Measurements from ENCODE around the gene MORC1. TPM values are rescaled to one million over a fixed set of nuclear protein-coding genes. Genes with fewer than 3 reads are reported as not detected.

Gene MORC1
- not detected for total RNA-seq
- polyA plus RNA-seq (2013, experiment 1 of 2), result not detected
- polyA plus RNA-seq (2013, experiment 2 of 2), result not detected
- 0 to 0.29 (median 0) reads per million in 172 experiments for total RNA-seq

GRCh38 chr3:109117939-109118338 lies at the start of gene MORC1:
MORC1 (minus strand) TSS chr3:109118134; CDS start chr3:109118059, 75 bp downstream.
- Histone ChIP-seq H3K27ac (ENCODE audit: low read depth in 1 of 2, low read length in 2 of 2) (no peak within 1 kb of the TSS), H3K27me3 (ENCODE audit: control insufficient read depth in 1 of 2, insufficient read depth in 2 of 2, low read length in 2 of 2) (no peaks in the 10 kb centered on the region), H3K4me1 (ENCODE audit: insufficient read depth, low read length) (no peaks in the 10 kb centered on the region), H3K4me3 (ENCODE audit: low read length) (no peak within 1 kb of the TSS), H3K9me3 (ENCODE audit: control insufficient read depth in 1 of 2, insufficient read depth in 1 of 2, low read length in 2 of 2) (peaks cover 0 to 7% of the 10 kb centered on the region in 2 experiments), H3K36me3 (ENCODE audit: insufficient read depth, low read length) (no peaks in the 10 kb centered on the region)
- Mint-ChIP-seq H3K36me3 (ENCODE audit: low read depth) (no peaks in the 10 kb centered on the region), H3K4me1 (ENCODE audit: low read depth) (no peaks in the 10 kb centered on the region), H3K4me3 (no peak within 1 kb of the TSS), H3K27me3 (peaks cover 5% of the 10 kb centered on the region), H3K9me3 (peaks cover 9% of the 10 kb centered on the region), H3K27ac (no peak within 1 kb of the TSS)
- peak in 2 of 14 experiments; percentile 10 to 32 for DNase-seq
- ChIA-PET POLR2A (no interaction called here), CTCF (no interaction called here)
- no peak for ATAC-seq (ENCODE audit: poor library complexity)
- TF ChIP-seq, protein P1, sequence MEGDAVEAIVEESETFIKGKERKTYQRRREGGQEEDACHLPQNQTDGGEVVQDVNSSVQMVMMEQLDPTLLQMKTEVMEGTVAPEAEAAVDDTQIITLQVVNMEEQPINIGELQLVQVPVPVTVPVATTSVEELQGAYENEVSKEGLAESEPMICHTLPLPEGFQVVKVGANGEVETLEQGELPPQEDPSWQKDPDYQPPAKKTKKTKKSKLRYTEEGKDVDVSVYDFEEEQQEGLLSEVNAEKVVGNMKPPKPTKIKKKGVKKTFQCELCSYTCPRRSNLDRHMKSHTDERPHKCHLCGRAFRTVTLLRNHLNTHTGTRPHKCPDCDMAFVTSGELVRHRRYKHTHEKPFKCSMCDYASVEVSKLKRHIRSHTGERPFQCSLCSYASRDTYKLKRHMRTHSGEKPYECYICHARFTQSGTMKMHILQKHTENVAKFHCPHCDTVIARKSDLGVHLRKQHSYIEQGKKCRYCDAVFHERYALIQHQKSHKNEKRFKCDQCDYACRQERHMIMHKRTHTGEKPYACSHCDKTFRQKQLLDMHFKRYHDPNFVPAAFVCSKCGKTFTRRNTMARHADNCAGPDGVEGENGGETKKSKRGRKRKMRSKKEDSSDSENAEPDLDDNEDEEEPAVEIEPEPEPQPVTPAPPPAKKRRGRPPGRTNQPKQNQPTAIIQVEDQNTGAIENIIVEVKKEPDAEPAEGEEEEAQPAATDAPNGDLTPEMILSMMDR (IDR thresholded peaks at IDR 0.05), result no peak
- intact Hi-C loops (cut with DNase I, micrococcal nuclease), result no loop called here

GRCh38 chr3:109165905-109166304 lies 48.0 kb upstream of the MORC1 start:
- H3K36me3 Mint-ChIP-seq (ENCODE audit: low read depth), result no peaks in the 10 kb centered on the region
- no peaks in the 10 kb centered on the region for H3K9me3 Mint-ChIP-seq
- no peaks in the 10 kb centered on the region for H3K4me1 Mint-ChIP-seq (ENCODE audit: low read depth)
- TF ChIP-seq, protein P1 (IDR thresholded peaks at IDR 0.05), result no peak
- ChIA-PET POLR2A (no interaction called here), CTCF (no interaction called here)
- H3K27me3 ChIP-seq (ENCODE audit: control insufficient read depth in 1 of 2, insufficient read depth in 2 of 2, low read length in 2 of 2), result no peaks in the 10 kb centered on the region
- H3K36me3 ChIP-seq (ENCODE audit: insufficient read depth, low read length), result no peaks in the 10 kb centered on the region
- no peak overlapping the region for H3K27ac Mint-ChIP-seq
- DNase-seq, result no peak
- no peak overlapping the region for H3K27ac ChIP-seq (ENCODE audit: low read depth in 1 of 2, low read length in 2 of 2)
- no peak overlapping the region for H3K4me3 Mint-ChIP-seq
- H3K4me3 ChIP-seq (ENCODE audit: low read length), result no peak overlapping the region
- peaks cover 0 to 7% of the 10 kb centered on the region in 2 experiments for H3K9me3 ChIP-seq (ENCODE audit: control insufficient read depth in 1 of 2, insufficient read depth in 1 of 2, low read length in 2 of 2)
- no peak for ATAC-seq (ENCODE audit: poor library complexity)
- no peaks in the 10 kb centered on the region for H3K4me1 ChIP-seq (ENCODE audit: insufficient read depth, low read length)
- peaks cover 14% of the 10 kb centered on the region for H3K27me3 Mint-ChIP-seq
- intact Hi-C loops (cut with DNase I, micrococcal nuclease), result no loop called here

GRCh38 chr3:109161487-109162123 lies 43.7 kb upstream of the MORC1 start:
- POLR2A ChIA-PET, result no interaction called here
- no peaks in the 10 kb centered on the region for H3K36me3 Mint-ChIP-seq (ENCODE audit: low read depth)
- CTCF ChIA-PET, result no interaction called here
- no peak overlapping the region for H3K4me3 Mint-ChIP-seq
- Histone ChIP-seq H3K27me3 (ENCODE audit: control insufficient read depth in 1 of 2, insufficient read depth in 2 of 2, low read length in 2 of 2) (no peaks in the 10 kb centered on the region), H3K9me3 (ENCODE audit: control insufficient read depth in 1 of 2, insufficient read depth in 1 of 2, low read length in 2 of 2) (peaks cover 0 to 10% of the 10 kb centered on the region in 2 experiments), H3K36me3 (ENCODE audit: insufficient read depth, low read length) (no peaks in the 10 kb centered on the region), H3K4me3 (ENCODE audit: low read length) (no peak overlapping the region), H3K4me1 (ENCODE audit: insufficient read depth, low read length) (no peaks in the 10 kb centered on the region), H3K27ac (ENCODE audit: low read depth in 1 of 2, low read length in 2 of 2) (no peak overlapping the region)
- DNase-seq (no peak), ATAC-seq (ENCODE audit: poor library complexity) (no peak)
- H3K9me3 Mint-ChIP-seq, result peaks cover 3% of the 10 kb centered on the region
- intact Hi-C loops (cut with DNase I, micrococcal nuclease), result no loop called here
- peaks cover 12% of the 10 kb centered on the region for H3K27me3 Mint-ChIP-seq
- no peaks in the 10 kb centered on the region for H3K4me1 Mint-ChIP-seq (ENCODE audit: low read depth)
- TF ChIP-seq, protein P1 (IDR thresholded peaks at IDR 0.05), result no peak
- no peak overlapping the region for H3K27ac Mint-ChIP-seq
